Measurements from ENCODE around the gene CDY2A.
"Not testable (repeated sequence)": the region's sequence is repeated elsewhere in the genome, so short reads cannot be mapped to it uniquely, and the experiment has no call there.

Gene CDY2A

GRCh38 chrY:18073464-18073863 lies 47.9 kb downstream of the CDY2A start:
- not testable (repeated sequence) for H3K4me1 ChIP-seq (ENCODE audit: control insufficient read depth, insufficient read depth, low read length); H3K9ac ChIP-seq (ENCODE audit: low read depth, low read length); H3K27me3 ChIP-seq (ENCODE audit: control insufficient read depth, insufficient read depth, low read length); H3K9me3 ChIP-seq (replicated peaks; ENCODE audit: low read length); H3K4me2 ChIP-seq (ENCODE audit: low read length); H3K4me3 ChIP-seq (ENCODE audit: low read length); H3K36me3 ChIP-seq (ENCODE audit: insufficient read depth, low read length)
